Fibroblast of lung (primary cell): ENCODE data around the gene PLEKHH2. TPM values are rescaled to one million over a fixed set of nuclear protein-coding genes. Genes with fewer than 3 reads are reported as not detected.

ENCODE experiments used
- DNase-seq, 2 donors: peaks; one replicate each; pipeline versions ENCODE4 v3.0.0 to v3.0.0-alpha.2; 2010; ENCODE audit warnings: low read depth in 2 of 2
- H2AFZ ChIP-seq: 2 replicates; pipeline ENCODE4 v1.5.1; 2012; ENCODE audit warnings: low read length, control low read depth, inconsistent platforms
- H3K27ac ChIP-seq: 2 replicates; pipeline ENCODE4 v1.5.1; 2011; ENCODE audit warnings: low read length, control low read depth; ENCODE audit not compliant: insufficient read depth
- H3K27me3 ChIP-seq: 2 replicates; pipeline ENCODE4 v1.5.1; 2011; ENCODE audit warnings: mild to moderate bottlenecking, low read length; ENCODE audit not compliant: control insufficient read depth, insufficient read depth
- H3K36me3 ChIP-seq: 2 replicates; pipeline ENCODE4 v1.5.1; 2011; ENCODE audit warnings: low read length; ENCODE audit not compliant: control insufficient read depth, insufficient read depth
- H3K4me1 ChIP-seq: 2 replicates; pipeline ENCODE4 v1.5.1; 2011; ENCODE audit warnings: low read length; ENCODE audit not compliant: control insufficient read depth, insufficient read depth; ENCODE audit errors: extremely low read depth
- H3K4me2 ChIP-seq: 2 replicates; pipeline ENCODE4 v1.5.1; 2011; ENCODE audit warnings: low read length, control low read depth; ENCODE audit not compliant: insufficient read depth; ENCODE audit errors: extremely low read depth
- H3K4me3 ChIP-seq, 4 experiments: fragments of 200-600 bp in 1 of 4; sonication (generic) in 1 of 4; replicated peaks in 1 of 4; 2 replicates each; pipeline ENCODE4 v1.5.1; 2011 to 2016; ENCODE audit warnings: low read length in 4 of 4, low read depth in 3 of 4, mild to moderate bottlenecking in 3 of 4, control low read depth in 2 of 4, inconsistent platforms in 1 of 4, mixed read lengths in 1 of 4; ENCODE audit not compliant: insufficient read depth in 1 of 4; ENCODE audit errors: control extremely low read depth in 1 of 4
- H3K79me2 ChIP-seq: 2 replicates; pipeline ENCODE4 v1.5.1; 2012; ENCODE audit warnings: mild to moderate bottlenecking, low read length, inconsistent platforms; ENCODE audit not compliant: control insufficient read depth, insufficient read depth
- H3K9ac ChIP-seq: 2 replicates; pipeline ENCODE4 v1.5.1; 2011; ENCODE audit warnings: mild to moderate bottlenecking, low read length, control low read depth; ENCODE audit not compliant: insufficient read depth
- H3K9me3 ChIP-seq: 2 replicates; pipeline ENCODE4 v1.5.1; 2012; ENCODE audit warnings: low read depth, low read length; ENCODE audit not compliant: control insufficient read depth, insufficient read depth
- H4K20me1 ChIP-seq: 2 replicates; pipeline ENCODE4 v1.5.1; 2011; ENCODE audit warnings: low read length; ENCODE audit not compliant: control insufficient read depth, insufficient read depth; ENCODE audit errors: extremely low read depth
- EZH2 ChIP-seq: IDR thresholded peaks from 2 replicates; pipeline ENCODE4 v1.5.1; 2012; ENCODE audit warnings: low read length, control low read depth, mild to moderate bottlenecking; ENCODE audit errors: missing control alignments
- polyA plus RNA-seq, 2 donors: library from polyadenylated mRNA; depleted of rRNA in 1 of 2; stranded (reverse) in 1 of 2; unstranded in 1 of 2; fragments of >200 nt; gene quantifications; 2 replicates each; pipeline ENCODE4 v1.2.1, GENCODE V29; 2011 to 2012; ENCODE audit warnings: missing spikeins in 1 of 2
- total RNA-seq: library from RNA; depleted of rRNA; stranded (reverse); fragments of >200 nt; gene quantifications from 2 replicates; pipeline ENCODE4 v1.2.1, GENCODE V29; 2014
- TF ChIP-seq, protein P1 (sequence below), 2 donors: IDR thresholded peaks in 1 of 2; conservative IDR thresholded peaks in 1 of 2; 1 replicate in 1 of 2; 2 replicates in 1 of 2; pipeline ENCODE4 v1.5.1; 2011 to 2012; ENCODE audit warnings: low read length in 2 of 2, control low read depth in 1 of 2, inconsistent platforms in 1 of 2, low read depth in 1 of 2, mild to moderate bottlenecking in 1 of 2

Gene PLEKHH2
- total and polyA plus RNA-seq, 2 donors (not counting 1 experiment from before 2014, with no cell fraction given) = 6.9 to 14.0 TPM

DNA sequence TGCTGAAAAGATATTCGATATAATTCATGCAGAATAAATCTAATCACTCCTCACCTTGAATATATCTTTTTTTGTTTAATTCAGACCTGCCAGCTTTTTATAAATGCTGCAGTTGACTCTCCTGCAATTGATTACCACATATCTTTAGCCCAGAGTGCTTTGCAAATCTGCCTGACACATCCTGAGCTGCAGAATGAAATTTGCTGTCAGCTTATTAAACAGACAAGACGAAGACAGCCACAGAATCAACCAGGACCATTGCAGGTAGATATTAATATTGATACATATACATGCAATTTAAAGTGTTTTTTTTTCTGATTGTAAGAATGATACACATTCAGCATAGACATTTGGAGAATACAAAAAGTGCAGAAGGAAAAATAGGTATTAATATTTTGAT is 101.2 kb downstream of the PLEKHH2 start:
- peaks cover 4% of the 10 kb centered on the region for H3K4me1 ChIP-seq
- H3K79me2 ChIP-seq = no peaks in the 10 kb centered on the region
- DNase-seq = no peak
- no peak overlapping the region for H3K4me2 ChIP-seq
- H3K4me3 ChIP-seq = no peak overlapping the region
- H3K27ac ChIP-seq = no peak overlapping the region
- H4K20me1 ChIP-seq = no peaks in the 10 kb centered on the region
- no peaks in the 10 kb centered on the region for H3K36me3 ChIP-seq
- no peaks in the 10 kb centered on the region for H3K27me3 ChIP-seq
- H2AFZ ChIP-seq = no peak overlapping the region
- no peak overlapping the region for H3K9ac ChIP-seq
- TF ChIP-seq EZH2 = no peak
- TF ChIP-seq, protein P1, sequence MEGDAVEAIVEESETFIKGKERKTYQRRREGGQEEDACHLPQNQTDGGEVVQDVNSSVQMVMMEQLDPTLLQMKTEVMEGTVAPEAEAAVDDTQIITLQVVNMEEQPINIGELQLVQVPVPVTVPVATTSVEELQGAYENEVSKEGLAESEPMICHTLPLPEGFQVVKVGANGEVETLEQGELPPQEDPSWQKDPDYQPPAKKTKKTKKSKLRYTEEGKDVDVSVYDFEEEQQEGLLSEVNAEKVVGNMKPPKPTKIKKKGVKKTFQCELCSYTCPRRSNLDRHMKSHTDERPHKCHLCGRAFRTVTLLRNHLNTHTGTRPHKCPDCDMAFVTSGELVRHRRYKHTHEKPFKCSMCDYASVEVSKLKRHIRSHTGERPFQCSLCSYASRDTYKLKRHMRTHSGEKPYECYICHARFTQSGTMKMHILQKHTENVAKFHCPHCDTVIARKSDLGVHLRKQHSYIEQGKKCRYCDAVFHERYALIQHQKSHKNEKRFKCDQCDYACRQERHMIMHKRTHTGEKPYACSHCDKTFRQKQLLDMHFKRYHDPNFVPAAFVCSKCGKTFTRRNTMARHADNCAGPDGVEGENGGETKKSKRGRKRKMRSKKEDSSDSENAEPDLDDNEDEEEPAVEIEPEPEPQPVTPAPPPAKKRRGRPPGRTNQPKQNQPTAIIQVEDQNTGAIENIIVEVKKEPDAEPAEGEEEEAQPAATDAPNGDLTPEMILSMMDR (conservative IDR thresholded peaks at IDR 0.05 in 1 of 2, IDR thresholded peaks at IDR 0.05 in 1 of 2; ENCODE audit: low read depth in 1 of 2, low read length in 2 of 2) = no peak
- no peaks in the 10 kb centered on the region for H3K9me3 ChIP-seq

DNA sequence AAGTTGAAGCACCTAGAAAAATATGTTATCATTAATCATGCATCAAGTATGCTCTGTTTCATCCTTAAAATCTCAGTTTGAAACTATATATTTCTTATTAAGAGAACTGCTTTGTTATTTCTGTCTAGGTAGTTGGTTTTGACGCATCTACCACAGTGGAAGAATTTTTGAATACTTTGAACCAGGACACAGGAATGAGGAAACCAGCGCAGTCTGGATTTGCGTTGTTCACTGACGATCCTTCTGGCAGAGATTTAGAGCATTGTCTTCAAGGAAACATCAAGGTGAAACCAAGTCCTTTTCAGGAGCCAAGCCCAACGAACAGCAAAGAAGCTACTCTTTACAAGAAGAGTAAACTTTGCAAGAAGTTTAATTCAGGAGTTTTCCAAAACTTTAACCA is 106.6 kb downstream of the PLEKHH2 start:
- Histone ChIP-seq H3K36me3 (no peaks in the 10 kb centered on the region), H3K4me2 (no peak overlapping the region), H3K4me3 (no peak overlapping the region), H3K79me2 (no peaks in the 10 kb centered on the region), H2AFZ (no peak overlapping the region), H3K9me3 (no peaks in the 10 kb centered on the region), H3K9ac (no peak overlapping the region), H4K20me1 (no peaks in the 10 kb centered on the region), H3K4me1 (peaks cover 2% of the 10 kb centered on the region), H3K27me3 (no peaks in the 10 kb centered on the region), H3K27ac (no peak overlapping the region)
- peak in 1 of 2 donors; percentile 78 for DNase-seq
- no peak for TF ChIP-seq EZH2
- TF ChIP-seq, protein P1 (conservative IDR thresholded peaks at IDR 0.05 in 1 of 2, IDR thresholded peaks at IDR 0.05 in 1 of 2; ENCODE audit: low read depth in 1 of 2, low read length in 2 of 2) = no peak

DNA sequence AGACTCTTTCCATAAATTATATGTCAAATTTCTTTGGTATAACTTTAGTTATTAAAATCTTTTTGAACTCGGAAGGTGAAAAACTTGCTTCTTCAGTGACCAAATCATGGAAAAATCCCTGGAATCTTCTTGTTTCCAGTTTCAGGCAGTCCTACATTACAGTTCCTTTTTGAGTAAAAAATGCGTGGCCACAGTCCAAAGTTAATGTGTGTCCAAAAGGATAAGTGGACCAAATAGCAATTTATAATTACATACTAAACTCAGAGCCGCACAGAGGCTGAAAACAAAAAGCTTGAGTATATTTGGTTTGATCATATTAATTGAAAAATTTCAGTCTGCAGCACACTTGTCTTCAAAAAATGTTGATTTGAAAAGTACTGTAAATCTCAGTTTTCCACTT is 108.4 kb downstream of the PLEKHH2 start:
- Histone ChIP-seq H3K4me2 (peak overlapping the region; percentile 15), H3K27me3 (no peaks in the 10 kb centered on the region), H3K27ac (no peak overlapping the region), H3K4me3 (no peak overlapping the region), H3K36me3 (no peaks in the 10 kb centered on the region), H3K4me1 (peaks cover 2% of the 10 kb centered on the region), H3K79me2 (no peaks in the 10 kb centered on the region), H2AFZ (no peak overlapping the region), H3K9ac (no peak overlapping the region), H4K20me1 (no peaks in the 10 kb centered on the region), H3K9me3 (no peaks in the 10 kb centered on the region)
- TF ChIP-seq EZH2 = no peak
- TF ChIP-seq, protein P1 (conservative IDR thresholded peaks at IDR 0.05 in 1 of 2, IDR thresholded peaks at IDR 0.05 in 1 of 2; ENCODE audit: low read depth in 1 of 2, low read length in 2 of 2) = no peak
- peak; percentile 57 to 91 for DNase-seq
